ENCODE data around the gene SMYD5. TPM values are rescaled to one million over a fixed set of nuclear protein-coding genes. Genes with fewer than 3 reads are reported as not detected.
A peak's percentile ranks its signal among the peaks of the same experiment; 100 is the strongest.

The SMYD5 gene
- total RNA-seq, 1 experiment from 2014 or later: 49.4 TPM

DNA sequence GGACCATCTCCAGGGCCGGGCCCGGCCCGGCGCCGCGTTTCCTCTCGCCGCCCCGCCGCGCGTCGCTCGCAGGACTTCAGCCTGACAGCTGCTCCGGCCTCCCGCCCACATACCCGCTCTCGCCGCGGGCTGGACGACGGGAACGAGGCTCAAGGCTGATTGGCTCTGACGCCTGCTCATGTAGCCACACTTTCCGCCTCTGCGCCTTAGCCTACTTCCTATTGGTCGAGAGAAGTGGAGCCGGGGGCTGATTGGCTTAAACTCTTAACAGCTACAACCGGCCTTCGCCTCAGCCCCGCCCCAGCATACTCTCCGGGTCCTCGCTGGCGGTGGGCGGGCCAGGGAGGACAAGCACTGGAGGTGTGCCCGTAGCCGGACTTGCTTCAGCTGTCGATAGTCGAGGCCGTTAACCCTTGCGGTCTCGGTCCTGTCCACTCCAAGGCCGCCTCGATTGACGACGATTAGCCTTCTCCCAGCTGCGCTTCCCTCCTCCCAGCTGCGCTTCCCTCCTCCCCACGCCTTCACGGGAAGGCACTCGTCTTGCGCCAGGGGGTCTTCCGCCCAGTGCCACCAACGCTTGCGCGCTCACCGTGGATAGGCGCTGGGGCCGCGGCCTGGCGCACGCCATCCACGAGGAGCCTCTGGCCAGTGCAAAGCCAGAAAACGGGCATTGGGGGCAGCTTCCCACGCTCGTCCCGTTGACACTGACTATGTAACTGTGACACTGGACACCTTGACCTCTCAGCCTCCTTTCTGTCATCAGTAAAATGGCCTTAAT is 19.3 kb downstream of the SMYD5 start, which contains the start of gene PRADC1:
Gene PRADC1 (minus strand): TSS at position 86 of the 778 bp plus-strand sequence. CDS start 79 bp downstream, at position 7.
- peak within 1 kb of the TSS; percentile 96 for H2AFZ ChIP-seq (ENCODE audit: low read length)
- BruUV-seq (replicated peaks): TSS peak; percentile 77
- peak; percentile 99 for DNase-seq
- TF ChIP-seq, protein P1, sequence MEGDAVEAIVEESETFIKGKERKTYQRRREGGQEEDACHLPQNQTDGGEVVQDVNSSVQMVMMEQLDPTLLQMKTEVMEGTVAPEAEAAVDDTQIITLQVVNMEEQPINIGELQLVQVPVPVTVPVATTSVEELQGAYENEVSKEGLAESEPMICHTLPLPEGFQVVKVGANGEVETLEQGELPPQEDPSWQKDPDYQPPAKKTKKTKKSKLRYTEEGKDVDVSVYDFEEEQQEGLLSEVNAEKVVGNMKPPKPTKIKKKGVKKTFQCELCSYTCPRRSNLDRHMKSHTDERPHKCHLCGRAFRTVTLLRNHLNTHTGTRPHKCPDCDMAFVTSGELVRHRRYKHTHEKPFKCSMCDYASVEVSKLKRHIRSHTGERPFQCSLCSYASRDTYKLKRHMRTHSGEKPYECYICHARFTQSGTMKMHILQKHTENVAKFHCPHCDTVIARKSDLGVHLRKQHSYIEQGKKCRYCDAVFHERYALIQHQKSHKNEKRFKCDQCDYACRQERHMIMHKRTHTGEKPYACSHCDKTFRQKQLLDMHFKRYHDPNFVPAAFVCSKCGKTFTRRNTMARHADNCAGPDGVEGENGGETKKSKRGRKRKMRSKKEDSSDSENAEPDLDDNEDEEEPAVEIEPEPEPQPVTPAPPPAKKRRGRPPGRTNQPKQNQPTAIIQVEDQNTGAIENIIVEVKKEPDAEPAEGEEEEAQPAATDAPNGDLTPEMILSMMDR (conservative IDR thresholded peaks at IDR 0.05; ENCODE audit: low read depth, low read length): no peak
- TF ChIP-seq EZH2phosphoT487 (IDR thresholded peaks at IDR 0.05; ENCODE audit: borderline replicate concordance, low read length): no peak
- no peak for TF ChIP-seq EZH2 (IDR thresholded peaks at IDR 0.05; ENCODE audit: low read length, unreplicated experiment)
- intact Hi-C loops (cut with micrococcal nuclease): loop anchor here (1.0 kb wide), 1 partner anchor 19 kb away; the partner anchor contains the start of gene SMYD5
- H3K9me3 ChIP-seq (ENCODE audit: low read length): no peaks in the 10 kb centered on the region
- ChIA-PET CTCF (interaction anchor here (1.2 to 1.4 kb wide), 2 partner anchors 21 to 56 kb away, joined by 3 read pairs; no protein-coding TSS in a partner anchor), POLR2A (ENCODE audit: unreplicated experiment) (interaction anchor here (0.6 kb wide), 1 partner anchor 135 kb away, joined by 4 read pairs; no protein-coding TSS in a partner anchor)
- peak; percentile 89 for ATAC-seq
- peak within 1 kb of the TSS; percentile 97 for H3K9ac ChIP-seq (ENCODE audit: low read length)
- H3K27me3 ChIP-seq (ENCODE audit: low read length): no peaks in the 10 kb centered on the region
- H3K36me3 ChIP-seq (ENCODE audit: low read depth, low read length): peaks cover 5% of the 10 kb centered on the region; the same call in 1 of the 2 replicates
- peak within 1 kb of the TSS; percentile 41 for H3K27ac ChIP-seq (ENCODE audit: low read length)
- H4K20me1 ChIP-seq (ENCODE audit: low read length): peaks cover 33% of the 10 kb centered on the region
- peaks cover 51% of the 10 kb centered on the region for H3K79me2 ChIP-seq (ENCODE audit: low read length)
- no peaks in the 10 kb centered on the region for H3F3A ChIP-seq (ENCODE audit: low read length, unreplicated experiment)
- peak within 1 kb of the TSS; percentile 99 for H3K4me2 ChIP-seq (ENCODE audit: low read length)
- H3K9me2 ChIP-seq (replicated peaks; ENCODE audit: low read length): no peaks in the 10 kb centered on the region
- H3K4me1 ChIP-seq (ENCODE audit: insufficient read depth, low read length): peaks cover 15% of the 10 kb centered on the region
- H3K4me3 ChIP-seq (ENCODE audit: low read length): peak within 1 kb of the TSS; percentile 94

DNA sequence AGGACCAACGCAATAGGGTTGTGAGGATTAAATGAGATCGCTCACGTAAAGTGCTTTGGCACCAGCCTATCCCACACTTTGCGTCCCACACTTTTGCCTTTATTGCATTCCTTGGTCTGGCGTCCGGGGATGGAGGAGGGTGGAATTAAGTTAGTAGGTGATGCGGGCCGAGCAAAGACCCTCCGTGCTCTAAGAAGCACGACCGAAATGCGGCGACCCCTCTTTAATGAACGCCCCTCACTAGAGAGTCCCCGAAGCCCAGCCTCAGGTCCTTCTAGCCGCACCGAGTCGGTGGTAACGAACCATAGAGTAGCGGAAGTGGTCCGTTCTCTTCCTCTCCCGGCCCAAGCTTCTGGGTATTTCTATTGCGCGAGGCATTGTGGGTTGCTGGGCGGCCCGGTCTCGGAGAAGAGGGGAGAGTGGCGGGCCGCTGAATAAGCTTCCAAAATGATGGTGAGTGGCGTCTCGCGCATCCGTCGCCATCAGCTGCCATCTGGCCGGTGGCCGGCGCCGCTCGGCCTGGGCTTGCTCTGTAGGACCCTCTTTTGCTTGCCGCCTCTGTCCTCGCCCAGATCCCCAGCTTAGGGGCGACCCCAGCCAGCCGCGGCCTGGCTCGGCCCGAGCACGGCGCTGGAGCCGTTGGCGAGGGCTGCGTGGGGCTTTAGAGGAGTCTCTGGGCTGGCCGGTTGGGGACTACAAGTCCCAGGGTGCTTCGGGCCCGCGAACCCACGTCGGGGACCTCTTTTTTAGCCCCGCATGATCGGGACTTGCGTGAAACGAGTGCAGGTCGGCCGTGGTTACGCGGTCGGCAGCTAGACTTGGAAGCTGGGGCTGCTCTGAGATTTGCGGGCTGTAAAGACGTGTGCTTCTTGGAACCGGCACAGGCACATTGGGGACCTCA is 20.1 kb downstream of the SMYD5 start, which contains the start of gene CCT7:
Gene CCT7 (plus strand): TSS at position 377 of the 901 bp plus-strand sequence. CDS start 71 bp downstream, at position 448.
- H3K4me1 ChIP-seq (ENCODE audit: insufficient read depth, low read length): peaks cover 15% of the 10 kb centered on the region
- peaks cover 5% of the 10 kb centered on the region; the same call in 1 of the 2 replicates for H3K36me3 ChIP-seq (ENCODE audit: low read depth, low read length)
- H3K27me3 ChIP-seq (ENCODE audit: low read length): no peaks in the 10 kb centered on the region
- no peaks in the 10 kb centered on the region for H3K9me2 ChIP-seq (replicated peaks; ENCODE audit: low read length)
- TF ChIP-seq EZH2 (IDR thresholded peaks at IDR 0.05; ENCODE audit: low read length, unreplicated experiment) (no peak), EZH2phosphoT487 (IDR thresholded peaks at IDR 0.05; ENCODE audit: borderline replicate concordance, low read length) (no peak)
- TF ChIP-seq, protein P1 (conservative IDR thresholded peaks at IDR 0.05; ENCODE audit: low read depth, low read length): no peak
- no peaks in the 10 kb centered on the region for H3F3A ChIP-seq (ENCODE audit: low read length, unreplicated experiment)
- H3K27ac ChIP-seq (ENCODE audit: low read length): peak within 1 kb of the TSS; percentile 41
- BruUV-seq (replicated peaks): TSS peak; percentile 66
- no peaks in the 10 kb centered on the region for H3K9me3 ChIP-seq (ENCODE audit: low read length)
- peak; percentile 88 for DNase-seq
- H4K20me1 ChIP-seq (ENCODE audit: low read length): peaks cover 41% of the 10 kb centered on the region
- peak within 1 kb of the TSS; percentile 99 for H3K4me2 ChIP-seq (ENCODE audit: low read length)
- ChIA-PET CTCF (interaction anchor here (1.2 to 1.4 kb wide), 2 partner anchors 22 to 57 kb away, joined by 3 read pairs; no protein-coding TSS in a partner anchor), POLR2A (ENCODE audit: unreplicated experiment) (interaction anchor here (0.7 kb wide), 1 partner anchor 12 kb away, joined by 3 read pairs; no protein-coding TSS in a partner anchor)
- peaks cover 60% of the 10 kb centered on the region for H3K79me2 ChIP-seq (ENCODE audit: low read length)
- peak within 1 kb of the TSS; percentile 96 for H2AFZ ChIP-seq (ENCODE audit: low read length)
- peak within 1 kb of the TSS; percentile 94 for H3K4me3 ChIP-seq (ENCODE audit: low read length)
- intact Hi-C loops (cut with micrococcal nuclease): loop anchor here (1.0 kb wide), 1 partner anchor 20 kb away; the partner anchor contains the start of gene SMYD5
- peak within 1 kb of the TSS; percentile 97 for H3K9ac ChIP-seq (ENCODE audit: low read length)
- ATAC-seq: peak; percentile 67
